Brain pericyte (primary cell): ENCODE measurements around the gene GRIK3.
"Not testable (repeated sequence)": the region's sequence is repeated elsewhere in the genome, so short reads cannot be mapped to it uniquely, and the experiment has no call there.

Experiments used
- DNase-seq: peaks from one replicate; pipeline ENCODE4 v3.0.0-alpha.2; 2012; ENCODE audit warnings: low read depth, low spot score

Gene GRIK3

DNA sequence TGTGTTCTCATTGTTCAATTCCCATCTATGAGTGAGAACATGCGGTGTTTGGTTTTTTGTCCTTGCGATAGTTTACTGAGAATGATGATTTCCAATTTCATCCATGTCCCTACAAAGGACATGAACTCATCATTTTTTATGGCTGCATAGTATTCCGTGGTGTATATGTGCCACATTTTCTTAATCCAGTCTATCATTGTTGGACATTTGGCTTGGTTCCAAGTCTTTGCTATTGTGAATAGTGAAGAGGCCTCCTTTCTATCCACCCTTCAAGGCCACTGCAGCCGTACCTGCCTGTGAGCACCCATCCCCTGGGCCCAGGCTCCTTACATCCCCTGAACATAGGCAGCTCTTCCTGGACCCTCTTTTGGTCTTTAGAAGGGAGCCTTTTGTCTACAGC lies 266.9 kb downstream of the GRIK3 start:
- DNase-seq: not testable (repeated sequence)

GRCh38 chr1:36766481-36766880 lies 267.8 kb downstream of the GRIK3 start:
- DNase-seq: no peak

- DNase-seq: no peak
Measured at GRCh38 chr1:36765785-36766300, 268.5 kb downstream of the GRIK3 start.

DNA sequence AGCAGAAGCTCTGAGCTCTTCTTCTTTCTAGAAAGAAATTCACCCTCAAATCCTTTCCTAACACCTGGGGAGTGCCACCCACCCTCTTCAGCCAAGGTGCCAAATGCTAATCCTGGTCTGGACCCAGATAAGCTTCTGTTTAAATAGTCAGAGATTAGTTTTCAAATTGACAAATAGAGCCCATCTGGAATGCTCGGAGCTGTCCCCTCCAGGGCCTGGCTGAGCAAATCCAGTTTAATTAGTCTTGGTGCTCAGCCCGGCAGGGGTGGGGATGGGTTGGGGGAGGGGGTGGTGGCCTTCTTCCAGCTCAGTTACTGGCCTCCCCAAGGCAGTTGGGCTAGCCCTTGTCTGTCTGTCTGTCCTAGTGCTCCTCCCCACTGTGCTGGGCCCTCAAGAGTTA lies 269.5 kb downstream of the GRIK3 start:
- no peak for DNase-seq

GRCh38 chr1:36763771-36764170 lies 270.5 kb downstream of the GRIK3 start:
- DNase-seq: no peak

- DNase-seq: no peak
Measured at GRCh38 chr1:36762174-36762573, 272.1 kb downstream of the GRIK3 start.

- DNase-seq: no peak
Measured at GRCh38 chr1:36761113-36761512, 273.2 kb downstream of the GRIK3 start.

DNA sequence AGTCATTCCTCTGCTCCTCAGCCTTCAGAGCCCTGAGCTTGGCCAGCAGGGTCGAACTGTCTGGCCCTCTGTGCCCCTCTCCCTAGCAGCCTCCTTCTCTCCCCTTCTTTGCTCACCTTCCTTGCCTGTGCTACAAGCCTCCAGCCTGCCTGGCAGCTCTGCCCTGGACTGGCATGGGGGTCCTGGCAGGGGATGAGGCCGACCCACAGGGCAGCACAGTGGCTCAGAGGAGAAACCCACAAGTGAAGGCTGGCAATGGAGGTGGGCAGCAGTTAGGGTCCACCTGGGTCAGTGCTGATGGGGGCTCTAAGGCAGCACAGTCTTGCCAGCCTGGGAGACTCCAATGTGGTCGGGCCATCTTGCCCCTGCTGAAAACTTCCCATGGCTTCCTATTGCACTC lies 274.2 kb downstream of the GRIK3 start:
- DNase-seq: no peak

DNA sequence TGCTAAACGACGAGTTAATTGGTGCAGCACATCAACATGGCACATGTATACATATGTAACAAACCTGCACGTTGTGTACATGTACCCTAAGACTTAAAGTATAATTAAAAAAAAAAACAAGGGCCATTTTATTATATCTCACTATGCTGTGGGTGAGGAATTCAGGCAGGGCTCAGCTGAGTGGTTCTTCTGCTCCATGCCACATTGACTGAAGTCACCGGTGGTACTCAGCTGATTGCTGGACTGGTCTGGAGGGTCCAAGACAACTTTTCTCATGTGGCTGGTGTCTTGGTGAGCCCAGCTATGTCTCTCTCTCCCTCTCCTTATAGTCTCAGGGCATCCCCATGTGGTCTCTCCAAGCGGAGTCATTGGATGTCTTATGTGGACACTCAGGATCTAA lies 275.0 kb downstream of the GRIK3 start:
- no peak for DNase-seq

DNA sequence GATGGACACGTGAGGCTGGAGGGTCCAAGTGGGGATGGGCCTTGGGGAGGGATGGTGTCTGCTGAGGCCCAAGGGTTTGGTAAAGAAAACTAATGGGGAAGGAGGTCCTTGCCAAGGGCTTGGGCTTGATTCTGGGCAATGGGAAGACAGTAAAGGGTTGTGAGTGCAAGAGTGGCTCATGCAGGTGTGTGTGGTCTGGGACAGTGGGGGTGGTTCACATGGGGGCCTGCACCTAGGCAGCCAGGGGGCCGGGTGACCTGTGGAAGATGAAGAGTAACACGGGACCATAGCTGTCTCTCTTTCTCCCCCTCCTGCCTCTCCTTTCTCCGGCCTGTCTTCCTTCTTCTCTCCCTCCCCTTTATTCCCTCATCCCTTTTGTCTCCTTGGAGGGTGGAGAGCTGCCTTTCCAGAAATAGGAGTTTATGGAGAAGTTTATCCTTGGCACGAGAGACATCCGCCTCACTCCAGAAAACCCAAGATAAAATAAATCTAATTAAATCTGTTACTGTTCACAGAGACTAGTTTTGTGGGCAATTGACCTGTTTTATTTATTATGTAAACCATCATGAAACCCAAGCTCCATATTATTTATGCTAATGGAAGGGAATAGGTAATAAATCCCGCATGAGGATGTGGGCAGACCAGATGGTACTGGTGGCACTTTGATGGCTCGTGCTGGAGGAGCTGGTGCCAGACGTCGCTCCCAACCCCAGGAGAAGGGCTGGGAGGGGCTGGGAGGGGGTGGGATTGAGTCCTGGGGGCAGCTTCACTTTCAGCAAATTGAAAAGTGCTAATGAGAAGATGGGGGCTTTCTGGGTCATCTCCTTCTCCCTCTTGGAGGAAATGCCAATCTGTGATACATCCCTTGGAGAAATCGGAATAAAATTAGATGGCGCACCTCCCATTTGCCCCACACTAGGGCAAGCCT lies 278.7 kb downstream of the GRIK3 start:
- no peak for DNase-seq

DNA sequence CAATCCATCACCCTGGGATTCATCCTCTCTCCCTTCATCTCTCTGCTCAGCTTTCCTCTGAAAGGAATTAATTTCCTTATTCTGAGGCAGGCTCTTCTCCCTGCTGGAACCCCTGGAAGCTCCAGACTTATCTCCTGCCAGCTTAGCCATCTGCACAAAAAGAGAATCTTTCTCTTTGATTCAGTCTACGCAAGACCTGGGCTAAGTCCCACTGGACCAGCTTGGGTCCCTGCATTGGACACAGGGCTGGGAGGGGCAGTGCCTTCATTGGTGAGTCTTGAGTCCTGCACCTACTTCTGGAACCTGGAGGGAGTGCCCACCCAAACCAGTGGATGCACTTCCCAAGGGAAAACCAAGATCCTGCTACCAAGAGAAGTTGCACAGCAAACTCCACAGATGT lies 279.9 kb downstream of the GRIK3 start:
- no peak for DNase-seq

GRCh38 chr1:36753451-36753850 lies 280.9 kb downstream of the GRIK3 start:
- DNase-seq: no peak

GRCh38 chr1:36752891-36753361 lies 281.4 kb downstream of the GRIK3 start:
- DNase-seq: no peak

DNA sequence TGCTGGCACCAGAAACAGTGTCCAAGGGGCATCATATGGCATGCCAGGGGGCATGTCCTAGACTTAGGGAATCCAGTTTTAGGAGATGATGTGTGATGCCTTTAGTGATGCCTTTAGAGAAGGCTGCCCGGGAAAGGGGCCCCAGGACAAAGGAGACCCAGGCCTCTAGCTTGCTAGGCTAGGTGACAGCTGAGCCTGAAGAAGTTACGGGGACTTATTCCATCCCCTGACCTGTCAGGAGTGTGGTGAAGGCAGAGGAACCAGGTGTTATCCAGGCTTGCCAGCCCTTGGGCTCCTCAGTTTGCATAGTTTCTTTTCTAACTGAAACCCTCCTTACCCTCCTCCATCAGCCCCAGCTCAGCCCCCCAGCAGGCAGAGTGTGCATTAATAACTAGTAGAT lies 281.9 kb downstream of the GRIK3 start:
- DNase-seq: no peak

DNA sequence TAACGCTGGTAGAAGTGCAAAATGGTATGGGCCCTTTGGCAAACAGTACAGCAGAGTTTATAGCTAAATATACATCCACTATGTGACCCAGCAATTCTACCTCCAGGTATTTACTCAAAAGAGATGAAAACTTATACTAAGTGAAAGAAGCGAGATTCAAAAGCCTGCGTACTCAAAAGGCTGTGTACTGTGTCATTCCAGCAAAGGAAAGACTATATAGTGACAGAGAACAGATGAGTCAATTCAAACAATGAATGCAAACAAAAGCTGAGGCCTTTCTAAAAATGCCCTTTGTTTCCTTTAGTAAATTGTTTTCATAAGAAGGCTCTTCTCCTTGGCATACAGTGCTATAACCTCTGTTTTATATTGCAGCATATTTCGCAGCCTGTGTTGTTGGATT lies 282.8 kb downstream of the GRIK3 start:
- DNase-seq: no peak

GRCh38 chr1:36748466-36748865 lies 285.8 kb downstream of the GRIK3 start:
- no peak for DNase-seq
